ENCODE measurements around the gene PLCB1. TPM values are rescaled to one million over a fixed set of nuclear protein-coding genes. Genes with fewer than 3 reads are reported as not detected.

The PLCB1 gene
- polyA plus RNA-seq, 1 donor (not counting 4 experiments of a cell fraction or from before 2014, with no cell fraction given), result 0.37 TPM

DNA sequence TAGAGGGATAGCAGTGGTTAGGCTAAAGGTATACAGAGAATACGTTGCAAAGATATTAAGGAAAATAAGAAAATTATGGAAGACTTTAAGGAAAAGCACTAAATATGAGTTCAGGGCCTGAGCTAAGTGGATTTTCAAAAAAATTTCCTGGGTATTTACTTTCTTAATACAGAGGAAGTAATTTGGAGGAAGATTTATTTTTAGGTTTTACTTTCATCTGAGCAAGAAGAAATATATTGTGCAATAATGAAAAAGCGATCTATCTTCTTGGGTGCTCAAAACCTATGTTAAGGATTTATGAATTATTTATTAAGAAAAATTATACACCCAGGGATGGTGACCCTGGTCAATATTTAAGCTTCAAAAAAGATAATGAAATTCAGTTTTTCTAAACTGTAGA is 224.7 kb downstream of the PLCB1 start:
- dilution Hi-C loops (cut with MboI; ENCODE audit: extremely low pct_ligation_motif_present, low sequenced_read_pairs), result no loop called here

GRCh38 chr20:8357703-8358102 is 225.6 kb downstream of the PLCB1 start:
- H3K4me3 ChIP-seq (ENCODE audit: control insufficient read depth in 2 of 3, extremely low read depth in 1 of 3, insufficient read depth in 2 of 3, low read depth in 1 of 3, low read length in 3 of 3), result no peak overlapping the region
- no peaks in the 10 kb centered on the region for H3K27me3 ChIP-seq (ENCODE audit: control insufficient read depth, extremely low read depth, insufficient read depth, low read length)
- no peaks in the 10 kb centered on the region for H3K79me2 ChIP-seq (ENCODE audit: control insufficient read depth, insufficient read depth, low read length)
- H3K9ac ChIP-seq (ENCODE audit: control insufficient read depth, extremely low read depth, insufficient read depth, low read length), result no peak overlapping the region
- no peaks in the 10 kb centered on the region for H3K9me3 ChIP-seq (ENCODE audit: control insufficient read depth, low read depth, low read length)
- H3K36me3 ChIP-seq (ENCODE audit: control insufficient read depth in 2 of 2, extremely low read depth in 1 of 2, insufficient read depth in 2 of 2, low read length in 2 of 2), result no peaks in the 10 kb centered on the region
- H3K27ac ChIP-seq (ENCODE audit: control insufficient read depth, insufficient read depth, low read length), result no peak overlapping the region
- H3K4me2 ChIP-seq (ENCODE audit: control insufficient read depth, extremely low read depth, insufficient read depth, low read depth, low read length), result no peak overlapping the region
- H3K4me1 ChIP-seq (ENCODE audit: control insufficient read depth, extremely low read depth, insufficient read depth, low read length), result no peaks in the 10 kb centered on the region
- dilution Hi-C loops (cut with MboI; ENCODE audit: extremely low pct_ligation_motif_present, low sequenced_read_pairs), result no loop called here
- TF ChIP-seq, protein P1, sequence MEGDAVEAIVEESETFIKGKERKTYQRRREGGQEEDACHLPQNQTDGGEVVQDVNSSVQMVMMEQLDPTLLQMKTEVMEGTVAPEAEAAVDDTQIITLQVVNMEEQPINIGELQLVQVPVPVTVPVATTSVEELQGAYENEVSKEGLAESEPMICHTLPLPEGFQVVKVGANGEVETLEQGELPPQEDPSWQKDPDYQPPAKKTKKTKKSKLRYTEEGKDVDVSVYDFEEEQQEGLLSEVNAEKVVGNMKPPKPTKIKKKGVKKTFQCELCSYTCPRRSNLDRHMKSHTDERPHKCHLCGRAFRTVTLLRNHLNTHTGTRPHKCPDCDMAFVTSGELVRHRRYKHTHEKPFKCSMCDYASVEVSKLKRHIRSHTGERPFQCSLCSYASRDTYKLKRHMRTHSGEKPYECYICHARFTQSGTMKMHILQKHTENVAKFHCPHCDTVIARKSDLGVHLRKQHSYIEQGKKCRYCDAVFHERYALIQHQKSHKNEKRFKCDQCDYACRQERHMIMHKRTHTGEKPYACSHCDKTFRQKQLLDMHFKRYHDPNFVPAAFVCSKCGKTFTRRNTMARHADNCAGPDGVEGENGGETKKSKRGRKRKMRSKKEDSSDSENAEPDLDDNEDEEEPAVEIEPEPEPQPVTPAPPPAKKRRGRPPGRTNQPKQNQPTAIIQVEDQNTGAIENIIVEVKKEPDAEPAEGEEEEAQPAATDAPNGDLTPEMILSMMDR (optimal IDR thresholded peaks at IDR 0.05 in 1 of 3, IDR thresholded peaks at IDR 0.05 in 1 of 3, conservative IDR thresholded peaks at IDR 0.05 in 1 of 3; ENCODE audit: extremely low read depth in 1 of 3, insufficient read depth in 2 of 3, low read length in 3 of 3), result no peak
- no peak for TF ChIP-seq EZH2 (IDR thresholded peaks at IDR 0.05; ENCODE audit: low read length)
- no peaks in the 10 kb centered on the region for H4K20me1 ChIP-seq (ENCODE audit: control insufficient read depth, extremely low read depth, insufficient read depth, low read length)
- FAIRE-seq, result no peak
- no peaks in the 10 kb centered on the region for H3K9me1 ChIP-seq (ENCODE audit: control insufficient read depth, extremely low read depth, insufficient read depth, low read length)
- H2AFZ ChIP-seq (ENCODE audit: control insufficient read depth, low read length), result no peak overlapping the region
- DNase-seq (ENCODE audit: low read depth, low spot score), result no peak

More for the DNA sequence above, 224.7 kb downstream of the PLCB1 start:
- Histone ChIP-seq H4K20me1 (ENCODE audit: control insufficient read depth, extremely low read depth, insufficient read depth, low read length) (no peaks in the 10 kb centered on the region), H2AFZ (ENCODE audit: control insufficient read depth, low read length) (no peak overlapping the region), H3K36me3 (ENCODE audit: control insufficient read depth in 2 of 2, extremely low read depth in 1 of 2, insufficient read depth in 2 of 2, low read length in 2 of 2) (no peaks in the 10 kb centered on the region), H3K4me2 (ENCODE audit: control insufficient read depth, extremely low read depth, insufficient read depth, low read depth, low read length) (no peak overlapping the region), H3K9ac (ENCODE audit: control insufficient read depth, extremely low read depth, insufficient read depth, low read length) (no peak overlapping the region), H3K79me2 (ENCODE audit: control insufficient read depth, insufficient read depth, low read length) (no peaks in the 10 kb centered on the region), H3K4me3 (ENCODE audit: control insufficient read depth in 2 of 3, extremely low read depth in 1 of 3, insufficient read depth in 2 of 3, low read depth in 1 of 3, low read length in 3 of 3) (no peak overlapping the region), H3K9me3 (ENCODE audit: control insufficient read depth, low read depth, low read length) (no peaks in the 10 kb centered on the region), H3K4me1 (ENCODE audit: control insufficient read depth, extremely low read depth, insufficient read depth, low read length) (no peaks in the 10 kb centered on the region), H3K27ac (ENCODE audit: control insufficient read depth, insufficient read depth, low read length) (no peak overlapping the region), H3K9me1 (ENCODE audit: control insufficient read depth, extremely low read depth, insufficient read depth, low read length) (no peaks in the 10 kb centered on the region), H3K27me3 (ENCODE audit: control insufficient read depth, extremely low read depth, insufficient read depth, low read length) (no peaks in the 10 kb centered on the region)
- DNase-seq (ENCODE audit: low read depth, low spot score) (no peak), FAIRE-seq (no peak)
- no peak for TF ChIP-seq EZH2 (IDR thresholded peaks at IDR 0.05; ENCODE audit: low read length)

- no peak overlapping the region for H3K4me2 ChIP-seq (ENCODE audit: control insufficient read depth, extremely low read depth, insufficient read depth, low read depth, low read length)
- no peak for DNase-seq (ENCODE audit: low read depth, low spot score)
- FAIRE-seq, result no peak
- H3K4me1 ChIP-seq (ENCODE audit: control insufficient read depth, extremely low read depth, insufficient read depth, low read length), result no peaks in the 10 kb centered on the region
- TF ChIP-seq, protein P1 (optimal IDR thresholded peaks at IDR 0.05 in 1 of 3, IDR thresholded peaks at IDR 0.05 in 1 of 3, conservative IDR thresholded peaks at IDR 0.05 in 1 of 3; ENCODE audit: extremely low read depth in 1 of 3, insufficient read depth in 2 of 3, low read length in 3 of 3), result no peak
- TF ChIP-seq EZH2 (IDR thresholded peaks at IDR 0.05; ENCODE audit: low read length), result no peak
- H3K9me1 ChIP-seq (ENCODE audit: control insufficient read depth, extremely low read depth, insufficient read depth, low read length), result no peaks in the 10 kb centered on the region
- dilution Hi-C loops (cut with MboI; ENCODE audit: extremely low pct_ligation_motif_present, low sequenced_read_pairs), result no loop called here
- H3K9ac ChIP-seq (ENCODE audit: control insufficient read depth, extremely low read depth, insufficient read depth, low read length), result no peak overlapping the region
- no peaks in the 10 kb centered on the region for H3K27me3 ChIP-seq (ENCODE audit: control insufficient read depth, extremely low read depth, insufficient read depth, low read length)
- H3K4me3 ChIP-seq (ENCODE audit: control insufficient read depth in 2 of 3, extremely low read depth in 1 of 3, insufficient read depth in 2 of 3, low read depth in 1 of 3, low read length in 3 of 3), result no peak overlapping the region
- no peak overlapping the region for H2AFZ ChIP-seq (ENCODE audit: control insufficient read depth, low read length)
- no peak overlapping the region for H3K27ac ChIP-seq (ENCODE audit: control insufficient read depth, insufficient read depth, low read length)
- H3K79me2 ChIP-seq (ENCODE audit: control insufficient read depth, insufficient read depth, low read length), result no peaks in the 10 kb centered on the region
- no peaks in the 10 kb centered on the region for H3K9me3 ChIP-seq (ENCODE audit: control insufficient read depth, low read depth, low read length)
- H3K36me3 ChIP-seq (ENCODE audit: control insufficient read depth in 2 of 2, extremely low read depth in 1 of 2, insufficient read depth in 2 of 2, low read length in 2 of 2), result no peaks in the 10 kb centered on the region
- no peaks in the 10 kb centered on the region for H4K20me1 ChIP-seq (ENCODE audit: control insufficient read depth, extremely low read depth, insufficient read depth, low read length)
Measured at GRCh38 chr20:8360035-8360434, 228.0 kb downstream of the PLCB1 start.

All from keratinocyte (primary cell).